Measurements from ENCODE around the gene LRMDA. TPM values are rescaled to one million over a fixed set of nuclear protein-coding genes. Genes with fewer than 3 reads are reported as not detected.

LRMDA gene
- total RNA-seq, 2 experiments from 2014 or later = not detected

DNA sequence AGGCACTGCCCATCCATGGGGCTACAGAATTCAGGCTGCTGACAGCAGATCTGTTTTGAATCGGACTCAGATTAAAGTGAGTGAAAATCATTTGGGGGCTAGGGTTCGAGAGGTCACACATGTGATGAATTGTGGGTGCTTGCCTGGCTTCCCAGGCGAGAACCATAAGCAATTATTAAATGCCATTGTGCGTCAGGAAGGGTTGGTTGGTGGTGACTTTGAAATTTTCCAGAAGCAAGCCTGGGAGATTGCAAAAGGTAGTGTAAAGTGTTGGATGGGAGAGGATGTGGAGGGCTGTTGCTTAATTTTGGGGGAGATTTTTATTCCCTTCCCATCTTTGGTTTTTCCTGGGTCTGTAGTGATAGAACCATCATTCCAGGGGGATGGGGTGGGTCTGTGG is 34.6 kb downstream of the LRMDA start:
- Histone ChIP-seq H2AFZ (ENCODE audit: low read length) (no peak overlapping the region), H3K4me1 (ENCODE audit: insufficient read depth, low read length, poor library complexity, severe bottlenecking) (no peaks in the 10 kb centered on the region), H3K36me3 (ENCODE audit: insufficient read depth, low read length) (no peaks in the 10 kb centered on the region), H4K20me1 (ENCODE audit: insufficient read depth, low read length) (no peaks in the 10 kb centered on the region), H3K9me3 (ENCODE audit: low read length) (no peaks in the 10 kb centered on the region), H3K4me3 (ENCODE audit: low read depth, low read length, poor library complexity, severe bottlenecking) (no peak overlapping the region), H3K79me2 (ENCODE audit: insufficient read depth, low read depth, low read length) (no peaks in the 10 kb centered on the region), H3K4me2 (ENCODE audit: low read length) (no peak overlapping the region), H3K9me2 (ENCODE audit: insufficient read depth, low read length) (no peaks in the 10 kb centered on the region), H3K27ac (ENCODE audit: low read depth, low read length, poor library complexity, severe bottlenecking) (no peak overlapping the region)
- DNase-seq (ENCODE audit: low spot score) = no peak
- POLR2A ChIA-PET = no interaction called here
- TF ChIP-seq EZH2phosphoT487 (IDR thresholded peaks at IDR 0.05; ENCODE audit: borderline replicate concordance, low read depth, low read length) = no peak
- TF ChIP-seq, protein P1, sequence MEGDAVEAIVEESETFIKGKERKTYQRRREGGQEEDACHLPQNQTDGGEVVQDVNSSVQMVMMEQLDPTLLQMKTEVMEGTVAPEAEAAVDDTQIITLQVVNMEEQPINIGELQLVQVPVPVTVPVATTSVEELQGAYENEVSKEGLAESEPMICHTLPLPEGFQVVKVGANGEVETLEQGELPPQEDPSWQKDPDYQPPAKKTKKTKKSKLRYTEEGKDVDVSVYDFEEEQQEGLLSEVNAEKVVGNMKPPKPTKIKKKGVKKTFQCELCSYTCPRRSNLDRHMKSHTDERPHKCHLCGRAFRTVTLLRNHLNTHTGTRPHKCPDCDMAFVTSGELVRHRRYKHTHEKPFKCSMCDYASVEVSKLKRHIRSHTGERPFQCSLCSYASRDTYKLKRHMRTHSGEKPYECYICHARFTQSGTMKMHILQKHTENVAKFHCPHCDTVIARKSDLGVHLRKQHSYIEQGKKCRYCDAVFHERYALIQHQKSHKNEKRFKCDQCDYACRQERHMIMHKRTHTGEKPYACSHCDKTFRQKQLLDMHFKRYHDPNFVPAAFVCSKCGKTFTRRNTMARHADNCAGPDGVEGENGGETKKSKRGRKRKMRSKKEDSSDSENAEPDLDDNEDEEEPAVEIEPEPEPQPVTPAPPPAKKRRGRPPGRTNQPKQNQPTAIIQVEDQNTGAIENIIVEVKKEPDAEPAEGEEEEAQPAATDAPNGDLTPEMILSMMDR (conservative IDR thresholded peaks at IDR 0.05; ENCODE audit: low read length) = no peak
- CTCF ChIA-PET (ENCODE audit: unreplicated experiment) = no interaction called here
- intact Hi-C loops (cut with micrococcal nuclease; ENCODE audit: unreplicated experiment) = no loop called here
- BruUV-seq (replicated peaks) = no TSS peak

DNA sequence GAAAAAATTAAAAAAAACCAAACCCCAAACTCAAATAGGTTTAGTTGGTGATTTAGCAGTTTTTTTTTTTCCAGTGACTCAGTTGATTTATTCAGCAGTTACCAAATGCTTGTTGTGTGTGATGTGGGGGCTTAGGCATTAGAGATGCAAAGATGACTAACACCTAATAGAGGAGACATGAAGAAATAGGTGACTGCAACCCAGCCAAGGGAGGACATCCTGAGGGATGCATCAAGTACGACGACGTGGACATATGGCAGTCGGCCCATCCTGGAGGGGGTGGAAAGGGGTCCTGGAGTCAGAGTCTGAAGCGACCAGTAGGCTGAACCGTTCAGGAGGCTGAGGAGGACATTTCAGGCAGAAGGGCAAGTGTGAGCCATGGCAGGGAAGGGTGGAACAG is 35.5 kb downstream of the LRMDA start:
- no peak for DNase-seq (ENCODE audit: low spot score)
- Histone ChIP-seq H3K27ac (ENCODE audit: low read depth, low read length, poor library complexity, severe bottlenecking) (no peak overlapping the region), H2AFZ (ENCODE audit: low read length) (no peak overlapping the region), H4K20me1 (ENCODE audit: insufficient read depth, low read length) (no peaks in the 10 kb centered on the region), H3K9me3 (ENCODE audit: low read length) (no peaks in the 10 kb centered on the region), H3K4me2 (ENCODE audit: low read length) (no peak overlapping the region), H3K79me2 (ENCODE audit: insufficient read depth, low read depth, low read length) (no peaks in the 10 kb centered on the region), H3K4me3 (ENCODE audit: low read depth, low read length, poor library complexity, severe bottlenecking) (no peak overlapping the region), H3K36me3 (ENCODE audit: insufficient read depth, low read length) (no peaks in the 10 kb centered on the region), H3K9me2 (ENCODE audit: insufficient read depth, low read length) (no peaks in the 10 kb centered on the region), H3K4me1 (ENCODE audit: insufficient read depth, low read length, poor library complexity, severe bottlenecking) (no peaks in the 10 kb centered on the region)
- ChIA-PET POLR2A (no interaction called here), CTCF (ENCODE audit: unreplicated experiment) (no interaction called here)
- BruUV-seq (replicated peaks) = no TSS peak
- TF ChIP-seq, protein P1 (conservative IDR thresholded peaks at IDR 0.05; ENCODE audit: low read length) = no peak
- TF ChIP-seq EZH2phosphoT487 (IDR thresholded peaks at IDR 0.05; ENCODE audit: borderline replicate concordance, low read depth, low read length) = no peak
- intact Hi-C loops (cut with micrococcal nuclease; ENCODE audit: unreplicated experiment) = no loop called here

DNA sequence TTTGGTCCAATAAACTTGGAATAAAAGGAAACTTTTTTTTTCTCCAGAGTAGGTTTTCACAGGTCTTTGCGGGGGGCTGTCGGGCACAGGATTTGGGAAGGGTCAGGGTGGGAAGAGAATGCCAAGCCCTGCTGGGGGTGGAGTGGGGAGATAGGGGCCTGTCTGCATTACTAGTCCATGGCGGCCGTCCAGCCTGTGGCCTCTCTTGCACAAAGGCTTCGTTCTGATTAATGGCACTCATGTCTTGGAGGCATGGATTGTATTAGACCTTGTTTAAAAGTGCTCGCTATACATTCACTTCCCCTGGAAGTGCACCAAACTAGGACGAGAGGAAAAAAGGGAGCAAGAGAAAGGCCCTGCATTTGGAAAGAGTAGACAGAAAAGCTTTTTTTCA is 37.2 kb downstream of the LRMDA start:
- intact Hi-C loops (cut with micrococcal nuclease; ENCODE audit: unreplicated experiment) = no loop called here
- BruUV-seq (replicated peaks) = no TSS peak
- no peaks in the 10 kb centered on the region for H3K9me3 ChIP-seq (ENCODE audit: low read length)
- no peaks in the 10 kb centered on the region for H3K79me2 ChIP-seq (ENCODE audit: insufficient read depth, low read depth, low read length)
- ChIA-PET CTCF (ENCODE audit: unreplicated experiment) (no interaction called here), POLR2A (no interaction called here)
- H2AFZ ChIP-seq (ENCODE audit: low read length) = no peak overlapping the region
- H3K4me2 ChIP-seq (ENCODE audit: low read length) = no peak overlapping the region
- no peaks in the 10 kb centered on the region for H3K4me1 ChIP-seq (ENCODE audit: insufficient read depth, low read length, poor library complexity, severe bottlenecking)
- no peaks in the 10 kb centered on the region for H4K20me1 ChIP-seq (ENCODE audit: insufficient read depth, low read length)
- no peak overlapping the region for H3K27ac ChIP-seq (ENCODE audit: low read depth, low read length, poor library complexity, severe bottlenecking)
- no peaks in the 10 kb centered on the region for H3K9me2 ChIP-seq (ENCODE audit: insufficient read depth, low read length)
- DNase-seq (ENCODE audit: low spot score) = no peak
- no peaks in the 10 kb centered on the region for H3K36me3 ChIP-seq (ENCODE audit: insufficient read depth, low read length)
- H3K4me3 ChIP-seq (ENCODE audit: low read depth, low read length, poor library complexity, severe bottlenecking) = no peak overlapping the region
- no peak for TF ChIP-seq EZH2phosphoT487 (IDR thresholded peaks at IDR 0.05; ENCODE audit: borderline replicate concordance, low read depth, low read length)
- TF ChIP-seq, protein P1 (conservative IDR thresholded peaks at IDR 0.05; ENCODE audit: low read length) = no peak

All from OCI-LY7 (cell line).